ENCODE data around the gene APOA1. TPM values are rescaled to one million over a fixed set of nuclear protein-coding genes. Genes with fewer than 3 reads are reported as not detected.

The APOA1 gene
- total and polyA plus RNA-seq, 3 donors from 2014 or later: 617 to 2,741 (median 2,156) TPM

GRCh38 chr11:116873381-116873780, 36.0 kb upstream of the APOA1 start:
- TF ChIP-seq POLR2A (IDR thresholded peaks at IDR 0.05) (no peak), CTCF (IDR thresholded peaks at IDR 0.05) (no peak)
- Histone ChIP-seq H3K27me3 (no peaks in the 10 kb centered on the region), H3K9me3 (no peaks in the 10 kb centered on the region), H3K4me1 (peaks cover 20% of the 10 kb centered on the region), H3K27ac (peak overlapping the region in 1 of 2 donors; percentile 20), H3K36me3 (ENCODE audit: low read depth, missing control alignments) (no peaks in the 10 kb centered on the region), H3K4me3 (no peak overlapping the region)
- DNase-seq: no peak
- WGBS, 2 donors: 82 to 96% methylated on average over 5 to 11 of the region's 11 CpGs
- intact Hi-C loops (cut with DNase I; ENCODE audit: low total_unique reads): loop anchor here (10.0 kb wide), 1 partner anchor 231 kb away; no protein-coding TSS in a partner anchor

- 39 to 45% methylated on average over 3 of the region's 3 CpGs for WGBS, 2 donors
- Histone ChIP-seq H3K4me3 (no peak overlapping the region), H3K27ac (peak overlapping the region in 1 of 2 donors; percentile 3), H3K36me3 (ENCODE audit: low read depth, missing control alignments) (no peaks in the 10 kb centered on the region), H3K27me3 (no peaks in the 10 kb centered on the region), H3K4me1 (peaks cover 20% of the 10 kb centered on the region), H3K9me3 (no peaks in the 10 kb centered on the region)
- no peak for DNase-seq
- intact Hi-C loops (cut with DNase I; ENCODE audit: low total_unique reads): loop anchor here (10.0 kb wide), 1 partner anchor 234 kb away; no protein-coding TSS in a partner anchor
- TF ChIP-seq POLR2A (IDR thresholded peaks at IDR 0.05) (no peak), CTCF (IDR thresholded peaks at IDR 0.05) (no peak)
Measured at GRCh38 chr11:116871248-116871647, 33.8 kb upstream of the APOA1 start.

- no peak overlapping the region for H3K4me3 ChIP-seq
- no peak for DNase-seq
- no peaks in the 10 kb centered on the region for H3K36me3 ChIP-seq (ENCODE audit: low read depth, missing control alignments)
- H3K27ac ChIP-seq: no peak overlapping the region
- TF ChIP-seq POLR2A (IDR thresholded peaks at IDR 0.05) (no peak), CTCF (IDR thresholded peaks at IDR 0.05) (no peak)
- H3K27me3 ChIP-seq: no peaks in the 10 kb centered on the region
- intact Hi-C loops (cut with DNase I; ENCODE audit: low total_unique reads): loop anchor here (10.0 kb wide), 1 partner anchor 235 kb away; no protein-coding TSS in a partner anchor
- H3K4me1 ChIP-seq: peaks cover 20% of the 10 kb centered on the region
- 75 to 97% methylated on average over 3 of the region's 3 CpGs for WGBS, 2 donors
- no peaks in the 10 kb centered on the region for H3K9me3 ChIP-seq
Measured at GRCh38 chr11:116870054-116870453, 32.6 kb upstream of the APOA1 start.

GRCh38 chr11:116869610-116870009, 32.2 kb upstream of the APOA1 start:
- TF ChIP-seq POLR2A (IDR thresholded peaks at IDR 0.05): no peak
- no peak for TF ChIP-seq CTCF (IDR thresholded peaks at IDR 0.05)
- DNase-seq: no peak
- 49 to 71% methylated on average over 4 of the region's 4 CpGs for WGBS, 2 donors
- Histone ChIP-seq H3K4me3 (no peak overlapping the region), H3K36me3 (ENCODE audit: low read depth, missing control alignments) (no peaks in the 10 kb centered on the region), H3K4me1 (peaks cover 20% of the 10 kb centered on the region), H3K27me3 (no peaks in the 10 kb centered on the region), H3K27ac (no peak overlapping the region), H3K9me3 (no peaks in the 10 kb centered on the region)
- intact Hi-C loops (cut with DNase I; ENCODE audit: low total_unique reads): loop anchor here (10.0 kb wide), 1 partner anchor 235 kb away; no protein-coding TSS in a partner anchor

GRCh38 chr11:116868066-116868465, 30.6 kb upstream of the APOA1 start:
- DNase-seq: no peak
- Histone ChIP-seq H3K36me3 (ENCODE audit: low read depth, missing control alignments) (no peaks in the 10 kb centered on the region), H3K4me3 (no peak overlapping the region), H3K27ac (no peak overlapping the region), H3K27me3 (no peaks in the 10 kb centered on the region), H3K4me1 (peaks cover 10% of the 10 kb centered on the region), H3K9me3 (no peaks in the 10 kb centered on the region)
- TF ChIP-seq POLR2A (IDR thresholded peaks at IDR 0.05) (no peak), CTCF (IDR thresholded peaks at IDR 0.05) (no peak)
- intact Hi-C loops (cut with DNase I; ENCODE audit: low total_unique reads): no loop called here
- WGBS, 2 donors: 93 to 94% methylated on average over 3 of the region's 3 CpGs

Data from testis (tissue), 3 donors.